Measurements from ENCODE around the gene SNAP47. TPM values are rescaled to one million over a fixed set of nuclear protein-coding genes. Genes with fewer than 3 reads are reported as not detected.
"Not testable (repeated sequence)": the region's sequence is repeated elsewhere in the genome, so short reads cannot be mapped to it uniquely, and the experiment has no call there.

The SNAP47 gene
- total RNA-seq, result 10 to 100 TPM; 11.3 to 28.5 (median 20.2) TPM

- no CpG with 5 or more reads among the region's 83 CpGs for WGBS, 2 donors
- intact Hi-C loops (cut with DNase I), result no loop called here
Observed at GRCh38 chr1:227734856-227735538, at the start of gene SNAP47, which contains the start of gene JMJD4. SNAP47 (plus strand) TSS chr1:227735435; CDS start chr1:227747737, 12,302 bp downstream. JMJD4 (minus strand) TSS chr1:227735302; CDS start chr1:227735273, 29 bp downstream.

GRCh38 chr1:227685807-227686206 lies 49.4 kb upstream of the SNAP47 start:
- Histone ChIP-seq H3K36me3 (no peaks in the 10 kb centered on the region), H3K9me3 (peaks cover 0 to 77% (median 5%) of the 10 kb centered on the region in 3 donors), H3K27ac (no peak overlapping the region), H3K27me3 (no peaks in the 10 kb centered on the region), H3K4me1 (no peaks in the 10 kb centered on the region), H3K4me3 (no peak overlapping the region)
- intact Hi-C loops (cut with DNase I), result no loop called here
- 83 to 86% methylated on average over 8 of the region's 8 CpGs for WGBS, 2 donors
- no peak for DNase-seq
- TF ChIP-seq CTCF (IDR thresholded peaks at IDR 0.05) (no peak), POLR2A (IDR thresholded peaks at IDR 0.05) (no peak)

More at GRCh38 chr1:227734856-227735538, at the start of gene SNAP47, which contains the start of gene JMJD4:
- H3K4me1 ChIP-seq, result peaks cover 16 to 50% (median 26%) of the 10 kb centered on the region in 3 donors
- H3K9me3 ChIP-seq, result no peaks in the 10 kb centered on the region
- H3K36me3 ChIP-seq, result peaks cover 0 to 32% (median 12%) of the 10 kb centered on the region in 3 donors
- H3K27ac ChIP-seq, result peak within 1 kb of the TSS; percentile 86 to 93 (median 92)
- H3K4me3 ChIP-seq, result peak within 1 kb of the TSS; percentile 88 to 97 (median 94)
- H3K27me3 ChIP-seq, result no peaks in the 10 kb centered on the region
- DNase-seq, result peak; percentile 60
- peak in 1 of 6 experiments; percentile 58 for TF ChIP-seq CTCF (IDR thresholded peaks at IDR 0.05)
- TF ChIP-seq POLR2A (IDR thresholded peaks at IDR 0.05), result peak in 3 of 4 donors; percentile 77 to 86 (median 83)

- Histone ChIP-seq H3K4me1 (no peaks in the 10 kb centered on the region), H3K9me3 (peaks cover 0 to 50% (median 10%) of the 10 kb centered on the region in 3 donors), H3K4me3 (no peak overlapping the region), H3K27me3 (no peaks in the 10 kb centered on the region), H3K36me3 (no peaks in the 10 kb centered on the region), H3K27ac (no peak overlapping the region)
- intact Hi-C loops (cut with DNase I), result no loop called here
- 81 to 88% methylated on average over 3 of the region's 3 CpGs for WGBS, 2 donors
- no peak for TF ChIP-seq CTCF (IDR thresholded peaks at IDR 0.05)
- TF ChIP-seq POLR2A (IDR thresholded peaks at IDR 0.05), result no peak
- DNase-seq, result no peak
Observed at GRCh38 chr1:227697321-227697864, 37.8 kb upstream of the SNAP47 start.

- peaks cover 0 to 44% (median 0%) of the 10 kb centered on the region in 3 donors for H3K9me3 ChIP-seq
- H3K4me1 ChIP-seq; H3K27me3 ChIP-seq; H3K36me3 ChIP-seq; DNase-seq; H3K4me3 ChIP-seq; H3K27ac ChIP-seq; intact Hi-C loops (cut with DNase I): not testable (repeated sequence)
- 65 to 93% methylated on average over 1 of the region's 1 CpG for WGBS, 2 donors
Observed at GRCh38 chr1:227701631-227702030, 33.6 kb upstream of the SNAP47 start.

GRCh38 chr1:227707846-227708245 lies 27.4 kb upstream of the SNAP47 start:
- TF ChIP-seq CTCF (IDR thresholded peaks at IDR 0.05), result no peak
- TF ChIP-seq POLR2A (IDR thresholded peaks at IDR 0.05), result no peak
- no peaks in the 10 kb centered on the region for H3K36me3 ChIP-seq
- intact Hi-C loops (cut with DNase I), result no loop called here
- peaks cover 0 to 31% (median 0%) of the 10 kb centered on the region in 3 donors for H3K9me3 ChIP-seq
- no peak overlapping the region for H3K4me3 ChIP-seq
- DNase-seq, result no peak
- H3K27me3 ChIP-seq, result no peaks in the 10 kb centered on the region
- no peak overlapping the region for H3K27ac ChIP-seq
- WGBS, 2 donors, result 29 to 43% methylated on average over 1 of the region's 1 CpG
- no peaks in the 10 kb centered on the region for H3K4me1 ChIP-seq

Data from esophagus squamous epithelium (tissue), 5 donors.